ENCODE measurements around the gene RPP38. TPM values are rescaled to one million over a fixed set of nuclear protein-coding genes. Genes with fewer than 3 reads are reported as not detected.
A peak's percentile ranks its signal among the peaks of the same experiment; 100 is the strongest.

RPP38 gene
- total RNA-seq, 1 experiment from 2014 or later: 30.8 TPM

- Mint-ChIP-seq H3K27ac (ENCODE audit: low read depth, unreplicated experiment) (peak overlapping the region; percentile 92), H3K4me1 (ENCODE audit: insufficient read depth, unreplicated experiment) (peaks cover 6% of the 10 kb centered on the region), H3K4me3 (ENCODE audit: unreplicated experiment) (no peak overlapping the region), H3K9me3 (ENCODE audit: unreplicated experiment) (no peaks in the 10 kb centered on the region), H3K36me3 (ENCODE audit: insufficient read depth, unreplicated experiment) (peaks cover 31% of the 10 kb centered on the region), H3K27me3 (ENCODE audit: insufficient read depth, unreplicated experiment) (no peaks in the 10 kb centered on the region)
- POLR2A ChIA-PET: interaction anchor here (0.8 to 1.8 kb wide), 2 partner anchors 27 to 656 kb away, joined by 3 to 6 read pairs; partner anchors contain the start of gene RPP38
- no TSS peak for BruUV-seq (replicated peaks)
- CTCF ChIA-PET: interaction anchor here (0.7 kb wide), 1 partner anchor 42 kb away, joined by 3 read pairs; no protein-coding TSS in a partner anchor
- no peak for DNase-seq (ENCODE audit: unreplicated experiment)
- TF ChIP-seq, protein P1, sequence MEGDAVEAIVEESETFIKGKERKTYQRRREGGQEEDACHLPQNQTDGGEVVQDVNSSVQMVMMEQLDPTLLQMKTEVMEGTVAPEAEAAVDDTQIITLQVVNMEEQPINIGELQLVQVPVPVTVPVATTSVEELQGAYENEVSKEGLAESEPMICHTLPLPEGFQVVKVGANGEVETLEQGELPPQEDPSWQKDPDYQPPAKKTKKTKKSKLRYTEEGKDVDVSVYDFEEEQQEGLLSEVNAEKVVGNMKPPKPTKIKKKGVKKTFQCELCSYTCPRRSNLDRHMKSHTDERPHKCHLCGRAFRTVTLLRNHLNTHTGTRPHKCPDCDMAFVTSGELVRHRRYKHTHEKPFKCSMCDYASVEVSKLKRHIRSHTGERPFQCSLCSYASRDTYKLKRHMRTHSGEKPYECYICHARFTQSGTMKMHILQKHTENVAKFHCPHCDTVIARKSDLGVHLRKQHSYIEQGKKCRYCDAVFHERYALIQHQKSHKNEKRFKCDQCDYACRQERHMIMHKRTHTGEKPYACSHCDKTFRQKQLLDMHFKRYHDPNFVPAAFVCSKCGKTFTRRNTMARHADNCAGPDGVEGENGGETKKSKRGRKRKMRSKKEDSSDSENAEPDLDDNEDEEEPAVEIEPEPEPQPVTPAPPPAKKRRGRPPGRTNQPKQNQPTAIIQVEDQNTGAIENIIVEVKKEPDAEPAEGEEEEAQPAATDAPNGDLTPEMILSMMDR (IDR thresholded peaks at IDR 0.05; ENCODE audit: unreplicated experiment): no peak
- intact Hi-C loops (cut with micrococcal nuclease): no loop called here
These were observed 27.8 kb downstream of the RPP38 start for GRCh38 chr10:15124908-15125307.

DNA sequence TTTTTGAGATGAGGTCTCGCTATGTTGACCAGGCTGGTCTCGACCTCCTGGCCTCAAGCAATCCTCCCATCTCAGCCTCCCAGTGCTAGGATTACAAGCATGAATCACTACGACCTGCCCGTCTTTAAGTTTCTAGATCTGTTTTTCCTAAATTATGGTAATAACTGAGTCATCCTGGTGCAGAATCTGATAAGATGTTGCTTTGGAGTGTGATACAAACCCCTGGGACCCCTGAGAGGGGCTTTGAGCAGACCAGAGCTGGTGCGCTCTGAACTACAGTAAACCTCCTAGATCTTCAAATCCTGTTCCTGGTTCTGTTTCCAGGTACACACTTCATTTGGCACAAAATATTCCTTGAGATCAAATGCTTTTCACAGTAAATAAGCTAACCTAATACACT is 34.2 kb downstream of the RPP38 start:
- Mint-ChIP-seq H3K4me3 (ENCODE audit: unreplicated experiment) (no peak overlapping the region), H3K27ac (ENCODE audit: low read depth, unreplicated experiment) (no peak overlapping the region), H3K27me3 (ENCODE audit: insufficient read depth, unreplicated experiment) (no peaks in the 10 kb centered on the region), H3K9me3 (ENCODE audit: unreplicated experiment) (no peaks in the 10 kb centered on the region), H3K4me1 (ENCODE audit: insufficient read depth, unreplicated experiment) (no peaks in the 10 kb centered on the region), H3K36me3 (ENCODE audit: insufficient read depth, unreplicated experiment) (peaks cover 46% of the 10 kb centered on the region)
- TF ChIP-seq, protein P1 (IDR thresholded peaks at IDR 0.05; ENCODE audit: unreplicated experiment): no peak
- no peak for DNase-seq (ENCODE audit: unreplicated experiment)
- BruUV-seq (replicated peaks): no TSS peak
- CTCF ChIA-PET: interaction anchor here (0.6 to 0.7 kb wide), 2 partner anchors 36 to 981 kb away, joined by 3 read pairs; no protein-coding TSS in a partner anchor
- POLR2A ChIA-PET: no interaction called here
- intact Hi-C loops (cut with micrococcal nuclease): no loop called here

DNA sequence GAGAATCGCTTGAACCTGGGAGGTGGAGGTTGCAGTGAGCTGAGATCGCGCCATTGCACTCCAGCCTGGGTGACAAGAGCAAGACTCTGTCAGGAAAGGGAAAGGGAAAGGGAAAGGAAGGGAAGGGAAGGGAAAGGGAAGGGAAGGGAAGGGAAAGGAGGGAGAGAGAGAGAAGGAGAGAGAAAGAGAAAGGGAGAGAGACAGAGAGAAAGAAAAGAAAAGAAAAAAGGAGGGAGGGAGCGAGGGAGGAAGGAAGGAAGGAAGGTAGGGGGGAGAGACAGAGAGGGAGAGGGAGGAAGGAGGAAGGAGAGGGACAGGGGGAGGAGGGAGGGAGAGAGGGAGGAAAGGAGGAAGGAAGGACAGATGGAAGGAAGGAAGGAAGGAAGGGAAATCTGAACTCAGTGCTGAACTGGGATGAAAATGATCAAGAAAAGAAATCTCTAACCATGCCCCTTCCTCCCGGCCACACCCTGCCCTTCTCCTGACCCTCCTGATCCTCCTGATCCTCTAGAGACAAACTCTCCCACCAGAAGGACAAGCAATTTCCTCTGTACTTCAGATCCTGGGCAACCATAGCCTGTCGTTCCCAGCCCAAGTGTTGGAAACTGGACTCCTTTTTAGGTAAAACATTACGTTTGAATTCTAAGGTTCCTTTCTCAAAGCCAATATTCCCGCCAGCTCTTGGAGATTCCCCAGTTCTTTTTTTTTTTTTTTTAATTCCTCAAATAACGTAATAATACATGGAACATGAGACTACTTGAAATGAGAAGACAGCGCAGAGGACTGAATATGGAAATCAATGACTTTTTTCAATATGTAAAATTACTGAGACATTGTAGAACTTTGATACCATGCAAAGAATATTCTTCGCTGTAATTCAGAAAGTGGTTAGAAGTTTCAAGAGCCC is 39.2 kb downstream of the RPP38 start:
- intact Hi-C loops (cut with micrococcal nuclease): no loop called here
- no peaks in the 10 kb centered on the region for H3K27me3 Mint-ChIP-seq (ENCODE audit: insufficient read depth, unreplicated experiment)
- H3K4me3 Mint-ChIP-seq (ENCODE audit: unreplicated experiment): no peak overlapping the region
- no peaks in the 10 kb centered on the region for H3K4me1 Mint-ChIP-seq (ENCODE audit: insufficient read depth, unreplicated experiment)
- ChIA-PET CTCF (interaction anchor here (1.1 kb wide), 1 partner anchor 9 kb away, joined by 3 read pairs; no protein-coding TSS in a partner anchor), POLR2A (no interaction called here)
- TF ChIP-seq, protein P1 (IDR thresholded peaks at IDR 0.05; ENCODE audit: unreplicated experiment): no peak
- no peak for DNase-seq (ENCODE audit: unreplicated experiment)
- no peaks in the 10 kb centered on the region for H3K9me3 Mint-ChIP-seq (ENCODE audit: unreplicated experiment)
- H3K27ac Mint-ChIP-seq (ENCODE audit: low read depth, unreplicated experiment): no peak overlapping the region
- peaks cover 22% of the 10 kb centered on the region for H3K36me3 Mint-ChIP-seq (ENCODE audit: insufficient read depth, unreplicated experiment)
- no TSS peak for BruUV-seq (replicated peaks)

GRCh38 chr10:15137036-15137359 is 39.8 kb downstream of the RPP38 start:
- Mint-ChIP-seq H3K4me1 (ENCODE audit: insufficient read depth, unreplicated experiment) (no peaks in the 10 kb centered on the region), H3K9me3 (ENCODE audit: unreplicated experiment) (no peaks in the 10 kb centered on the region), H3K27me3 (ENCODE audit: insufficient read depth, unreplicated experiment) (no peaks in the 10 kb centered on the region), H3K27ac (ENCODE audit: low read depth, unreplicated experiment) (no peak overlapping the region), H3K36me3 (ENCODE audit: insufficient read depth, unreplicated experiment) (peaks cover 22% of the 10 kb centered on the region), H3K4me3 (ENCODE audit: unreplicated experiment) (no peak overlapping the region)
- ChIA-PET CTCF (interaction anchor here (1.1 kb wide), 1 partner anchor 9 kb away, joined by 3 read pairs; no protein-coding TSS in a partner anchor), POLR2A (no interaction called here)
- no peak for DNase-seq (ENCODE audit: unreplicated experiment)
- intact Hi-C loops (cut with micrococcal nuclease): no loop called here
- BruUV-seq (replicated peaks): no TSS peak
- TF ChIP-seq, protein P1 (IDR thresholded peaks at IDR 0.05; ENCODE audit: unreplicated experiment): no peak

Measured in MCF 10A (cell line).